Right lobe of liver (tissue), 4 donors: Measurements from ENCODE around the gene MAPK8.

Experiments
- CTCF ChIP-seq, 4 donors: fragments of 200-600 bp in 3 of 4; fragments of 450-650 bp in 1 of 4; IDR thresholded peaks; one replicate each; pipeline versions ENCODE4 v1.5.1 to v1.8.0; 2016 to 2022; ENCODE audit warnings: antibody characterized with exemption in 4 of 4, mild to moderate bottlenecking in 2 of 4
- POLR2A ChIP-seq: fragments of 450-650 bp; IDR thresholded peaks from one replicate; pipeline ENCODE4 v1.6.1; 2017; ENCODE audit warnings: antibody characterized with exemption, mild to moderate bottlenecking
- donor health status: DM: no; HTN: no; CAD: no.
- donor health status: DM: no; HTN: no; CAD: no.
- donor health status: DM: no; HTN: yes; CAD: no.

- no peak for TF ChIP-seq CTCF (IDR thresholded peaks at IDR 0.05)
- TF ChIP-seq POLR2A, result no peak
These were observed 174.9 kb downstream of the MAPK8 start for GRCh38 chr10:48481385-48481784.
